NOMO-1 (cell line): ENCODE data around the gene GEMIN2.
A peak's percentile ranks its signal among the peaks of the same experiment; 100 is the strongest.
"Not testable (repeated sequence)": the region's sequence is repeated elsewhere in the genome, so short reads cannot be mapped to it uniquely, and the experiment has no call there.

Experiments
- DNase-seq, 2 experiments: peaks; one replicate each; lab custom pipeline; 2025; ENCODE audit not compliant: unreplicated experiment in 2 of 2; lab: John Stamatoyannopoulos, UW

The GEMIN2 gene

GRCh38 chr14:39175445-39176262 is 61.5 kb downstream of the GEMIN2 start:
- DNase-seq = peak; percentile 6 to 34

- no peak for DNase-seq
Measured at GRCh38 chr14:39176263-39177167, 62.4 kb downstream of the GEMIN2 start.

- no peak for DNase-seq
Measured at GRCh38 chr14:39177168-39177545, 63.0 kb downstream of the GEMIN2 start.

- DNase-seq = no peak
Measured at GRCh38 chr14:39179042-39179441, 64.9 kb downstream of the GEMIN2 start.

GRCh38 chr14:39180553-39180952 is 66.4 kb downstream of the GEMIN2 start:
- DNase-seq = no peak

GRCh38 chr14:39181026-39181692 is 67.0 kb downstream of the GEMIN2 start:
- DNase-seq = no peak

GRCh38 chr14:39181693-39182047 is 67.5 kb downstream of the GEMIN2 start:
- no peak for DNase-seq

- DNase-seq = no peak
Measured at GRCh38 chr14:39182770-39183684, 68.9 kb downstream of the GEMIN2 start.

GRCh38 chr14:39183685-39184003 is 69.5 kb downstream of the GEMIN2 start:
- not testable (repeated sequence) for DNase-seq

GRCh38 chr14:39184628-39185255 is 70.6 kb downstream of the GEMIN2 start:
- no peak for DNase-seq

- DNase-seq = no peak
Measured at GRCh38 chr14:39185256-39186049, 71.3 kb downstream of the GEMIN2 start.
